Endothelial cell of umbilical vein (primary cell): ENCODE measurements around the gene NANS. TPM values are rescaled to one million over a fixed set of nuclear protein-coding genes. Genes with fewer than 3 reads are reported as not detected.

Source experiments
- BruUV-seq: library from RNA; stranded (reverse); fragments of 400-500 nt; replicated peaks from 2 replicates; lab custom pipeline; 2021; lab: Mats Ljungman, UMichigan
- CTCF ChIA-PET: fragments of 300-600, 350-600 bp; sonication (Branson Sonifier 250); formaldehyde crosslinking; loops from one replicate; lab custom pipeline; 2021; ENCODE audit warnings: antibody characterized with exemption, inconsistent platforms; lab: Charles Lee
- POLR2A ChIA-PET: fragments of 300-600, 350-600 bp; sonication (Branson Sonifier 250); formaldehyde crosslinking; loops from one replicate; lab custom pipeline; 2021; ENCODE audit warnings: antibody characterized with exemption, inconsistent platforms; lab: Charles Lee
- DNase-seq: peaks from one replicate; pipeline ENCODE4 v3.0.0-alpha.2; 2011; ENCODE audit warnings: low read depth, low spot score
- FAIRE-seq: peaks from 2 replicates; lab custom pipeline; 2011; peaks lifted over from hg19 to GRCh38; lab: Jason Lieb, UNC
- H2AFZ ChIP-seq: 2 replicates; pipeline ENCODE4 v1.6.0; 2012; ENCODE audit warnings: low read depth, low read length, control low read depth, inconsistent platforms
- H3K27ac ChIP-seq: 2 replicates; pipeline ENCODE4 v1.5.1; 2011; ENCODE audit warnings: low read depth, mild to moderate bottlenecking, control low read depth, low read length, moderate library complexity; ENCODE audit not compliant: insufficient read depth
- H3K27me3 ChIP-seq, 2 experiments: 2 replicates each; pipeline versions ENCODE4 v1.6.0 to v1.6.1; 2011; ENCODE audit warnings: low read length in 2 of 2, mixed read lengths in 1 of 2; ENCODE audit not compliant: control insufficient read depth in 2 of 2, insufficient read depth in 2 of 2
- H3K36me3 ChIP-seq, 2 experiments: 2 replicates in 1 of 2; 3 replicates in 1 of 2; pipeline ENCODE4 v1.5.1; 2011; ENCODE audit warnings: low read length in 2 of 2, mild to moderate bottlenecking in 1 of 2, moderate library complexity in 1 of 2; ENCODE audit not compliant: control insufficient read depth in 2 of 2, insufficient read depth in 2 of 2; ENCODE audit errors: extremely low read depth in 1 of 2
- H3K4me1 ChIP-seq: 3 replicates; pipeline ENCODE4 v1.5.1; 2011; ENCODE audit warnings: mild to moderate bottlenecking, low read length; ENCODE audit not compliant: control insufficient read depth, insufficient read depth; ENCODE audit errors: extremely low read depth
- H3K4me2 ChIP-seq: 2 replicates; pipeline ENCODE4 v1.6.1; 2011; ENCODE audit warnings: low read length, control low read depth, mixed read lengths; ENCODE audit not compliant: insufficient read depth
- H3K4me3 ChIP-seq, 3 experiments: fragments of 200-600 bp in 1 of 3; sonication (generic), shearing (Covaris generic) in 1 of 3; replicated peaks in 1 of 3; 2 replicates each; pipeline ENCODE4 v1.5.1; 2011 to 2016; ENCODE audit warnings: control low read depth in 3 of 3, low read length in 3 of 3, mild to moderate bottlenecking in 2 of 3, inconsistent platforms in 1 of 3, low read depth in 1 of 3, moderate library complexity in 1 of 3; ENCODE audit not compliant: insufficient read depth in 1 of 3
- H3K79me2 ChIP-seq: 2 replicates; pipeline ENCODE4 v1.6.0; 2012; ENCODE audit warnings: low read length, inconsistent platforms; ENCODE audit not compliant: control insufficient read depth, insufficient read depth
- H3K9ac ChIP-seq: replicated peaks from 2 replicates; pipeline ENCODE3; 2011; ENCODE audit warnings: low read length, control low read depth; ENCODE audit not compliant: insufficient read depth; ENCODE audit errors: extremely low read depth
- H3K9me1 ChIP-seq: replicated peaks from 3 replicates; pipeline ENCODE4 v1.6.0; 2011; ENCODE audit warnings: mild to moderate bottlenecking, low read length; ENCODE audit not compliant: control insufficient read depth, insufficient read depth; ENCODE audit errors: extremely low read depth
- H3K9me3 ChIP-seq: replicated peaks from 2 replicates; pipeline ENCODE4 v1.5.1; 2012; ENCODE audit warnings: low read length, inconsistent platforms; ENCODE audit not compliant: control insufficient read depth, insufficient read depth
- H4K20me1 ChIP-seq: replicated peaks from 2 replicates; pipeline ENCODE3; 2011; ENCODE audit warnings: mild to moderate bottlenecking, low read length; ENCODE audit not compliant: control insufficient read depth, insufficient read depth; ENCODE audit errors: extremely low read depth
- CTCF ChIP-seq, 2 donors: IDR thresholded peaks; 1 replicate in 1 of 2; 2 replicates in 1 of 2; pipeline ENCODE4 v1.5.1; 2011; ENCODE audit warnings: low read length in 2 of 2, mild to moderate bottlenecking in 2 of 2, moderate library complexity in 2 of 2, control low read depth in 1 of 2, inconsistent platforms in 1 of 2, low read depth in 1 of 2; ENCODE audit not compliant: insufficient read depth in 1 of 2; ENCODE audit errors: extremely low read depth in 1 of 2
- EZH2 ChIP-seq: IDR thresholded peaks from 2 replicates; pipeline ENCODE4 v1.6.1; 2012; ENCODE audit warnings: borderline replicate concordance, low read depth, mild to moderate bottlenecking, moderate library complexity, low read length, inconsistent platforms; ENCODE audit not compliant: severe bottlenecking
- FOS ChIP-seq: IDR thresholded peaks from 2 replicates; pipeline ENCODE4 v1.6.1; 2011; ENCODE audit warnings: mild to moderate bottlenecking, low read length, moderate library complexity, borderline replicate concordance; ENCODE audit not compliant: insufficient read depth
- GATA2 ChIP-seq: IDR thresholded peaks from 2 replicates; pipeline ENCODE4 v1.7.0; 2011; ENCODE audit warnings: low read depth, mild to moderate bottlenecking, moderate library complexity, mixed read lengths, low read length; ENCODE audit not compliant: insufficient read length, insufficient read depth
- JUN ChIP-seq: IDR thresholded peaks from 2 replicates; pipeline ENCODE4 v1.6.1; 2011; ENCODE audit warnings: borderline replicate concordance, low read depth; ENCODE audit not compliant: insufficient read length, insufficient read depth
- MAX ChIP-seq: IDR thresholded peaks from 2 replicates; pipeline ENCODE4 v1.6.1; 2011; ENCODE audit not compliant: insufficient read depth, insufficient read length
- MYC ChIP-seq: IDR thresholded peaks from one replicate; pipeline ENCODE4 v1.6.1; 2011; ENCODE audit warnings: mild to moderate bottlenecking, low read depth, low read length
- POLR2A ChIP-seq: IDR thresholded peaks from 2 replicates; pipeline ENCODE4 v1.6.1; 2012; ENCODE audit warnings: low read depth, mild to moderate bottlenecking, control low read depth, low read length
- POLR2AphosphoS5 ChIP-seq: IDR thresholded peaks from 2 replicates; pipeline ENCODE4 v1.6.1; 2012; ENCODE audit warnings: low read depth, mild to moderate bottlenecking, control low read depth, low read length, moderate library complexity; ENCODE audit not compliant: insufficient read depth
- dilution Hi-C: fragments of 300-500 bp; cut with MboI; formaldehyde crosslinking; loops from one replicate; pipeline ENCODE4 v1.15.0; 2019; ENCODE audit warnings: low sequenced_read_pairs; ENCODE audit not compliant: extremely low pct_ligation_motif_present
- intact Hi-C: fragments of 100-400 bp; cut with micrococcal nuclease; formaldehyde crosslinking; loops from one replicate; pipeline ENCODE4 v1.10.0; 2022
- polyA plus RNA-seq, 4 experiments: library from polyadenylated mRNA; depleted of rRNA in 3 of 4; stranded (reverse) in 3 of 4; unstranded in 1 of 4; fragments of >200 nt; gene quantifications; 2 replicates each; pipeline versions ENCODE4 v1.2.1 to v1.2.3, GENCODE V29; 2011 to 2012; ENCODE audit warnings: missing spikeins in 1 of 4
- total RNA-seq: library from RNA; stranded (reverse); gene quantifications from 2 replicates; pipeline ENCODE4 v1.2.3, GENCODE V29; 2021

NANS gene
- total and polyA plus RNA-seq, 2 donors (not counting 3 experiments of a cell fraction or from before 2014, with no cell fraction given), result 85.1 to 108 TPM

GRCh38 chr9:98057138-98057799, 737 bp downstream of the NANS start:
- intact Hi-C loops, result loop anchor here (1.0 kb wide), 1 partner anchor 62 kb away; the partner anchor contains the start of gene TRIM14
- Histone ChIP-seq H3K79me2 (peaks cover 38% of the 10 kb centered on the region), H4K20me1 (no peaks in the 10 kb centered on the region), H3K27ac (peak overlapping the region; percentile 59), H3K9me1 (no peaks in the 10 kb centered on the region), H3K9ac (peak overlapping the region; percentile 86), H2AFZ (peak overlapping the region; percentile 13), H3K9me3 (no peaks in the 10 kb centered on the region), H3K36me3 (peaks cover 4 to 9% of the 10 kb centered on the region in 2 experiments), H3K4me1 (peaks cover 15% of the 10 kb centered on the region), H3K27me3 (no peaks in the 10 kb centered on the region), H3K4me3 (peak overlapping the region; percentile 60 to 91 (median 69)), H3K4me2 (peak overlapping the region; percentile 70)
- TSS peak; percentile 42 for BruUV-seq
- dilution Hi-C loops, result no loop called here
- DNase-seq (peak; percentile 46), FAIRE-seq (peak; percentile 70)
- CTCF ChIA-PET, result interaction anchor here (0.5 to 3.5 kb wide), 9 partner anchors 17 to 200 kb away, joined by 3 to 21 read pairs (median 3); partner anchors contain the start of genes ANP32B and TRMO
- no peak for TF ChIP-seq CTCF (IDR thresholded peaks at IDR 0.05; ENCODE audit: extremely low read depth in 1 of 2, insufficient read depth in 1 of 2, low read depth in 1 of 2, low read length in 2 of 2)
- POLR2A ChIA-PET, result interaction anchor here (0.6 to 1.6 kb wide), 5 partner anchors 8 to 74 kb away, joined by 3 to 9 read pairs (median 4); partner anchors contain the start of gene ANP32B

GRCh38 chr9:98062161-98062560, 5.6 kb downstream of the NANS start:
- Histone ChIP-seq H3K4me3 (no peak overlapping the region), H3K36me3 (peaks cover 13 to 17% of the 10 kb centered on the region in 2 experiments), H4K20me1 (no peaks in the 10 kb centered on the region), H3K27ac (no peak overlapping the region), H3K79me2 (peaks cover 48% of the 10 kb centered on the region), H3K9me1 (no peaks in the 10 kb centered on the region), H3K9ac (no peak overlapping the region), H3K4me1 (peaks cover 12% of the 10 kb centered on the region), H3K27me3 (no peaks in the 10 kb centered on the region), H2AFZ (no peak overlapping the region), H3K4me2 (no peak overlapping the region), H3K9me3 (no peaks in the 10 kb centered on the region)
- dilution Hi-C loops, result no loop called here
- ChIA-PET CTCF (interaction anchor here (0.9 kb wide), 1 partner anchor 12 kb away, joined by 3 read pairs; no protein-coding TSS in a partner anchor), POLR2A (no interaction called here)
- no peak for DNase-seq
- TF ChIP-seq CTCF (IDR thresholded peaks at IDR 0.05; ENCODE audit: extremely low read depth in 1 of 2, insufficient read depth in 1 of 2, low read depth in 1 of 2, low read length in 2 of 2) (no peak), EZH2 (no peak), MYC (no peak), POLR2AphosphoS5 (no peak), POLR2A (no peak), MAX (no peak), FOS (no peak), GATA2 (no peak), JUN (no peak)
- no TSS peak for BruUV-seq
- intact Hi-C loops, result no loop called here
- no peak for FAIRE-seq
